ENCODE data around the gene HYAL3.

DNA sequence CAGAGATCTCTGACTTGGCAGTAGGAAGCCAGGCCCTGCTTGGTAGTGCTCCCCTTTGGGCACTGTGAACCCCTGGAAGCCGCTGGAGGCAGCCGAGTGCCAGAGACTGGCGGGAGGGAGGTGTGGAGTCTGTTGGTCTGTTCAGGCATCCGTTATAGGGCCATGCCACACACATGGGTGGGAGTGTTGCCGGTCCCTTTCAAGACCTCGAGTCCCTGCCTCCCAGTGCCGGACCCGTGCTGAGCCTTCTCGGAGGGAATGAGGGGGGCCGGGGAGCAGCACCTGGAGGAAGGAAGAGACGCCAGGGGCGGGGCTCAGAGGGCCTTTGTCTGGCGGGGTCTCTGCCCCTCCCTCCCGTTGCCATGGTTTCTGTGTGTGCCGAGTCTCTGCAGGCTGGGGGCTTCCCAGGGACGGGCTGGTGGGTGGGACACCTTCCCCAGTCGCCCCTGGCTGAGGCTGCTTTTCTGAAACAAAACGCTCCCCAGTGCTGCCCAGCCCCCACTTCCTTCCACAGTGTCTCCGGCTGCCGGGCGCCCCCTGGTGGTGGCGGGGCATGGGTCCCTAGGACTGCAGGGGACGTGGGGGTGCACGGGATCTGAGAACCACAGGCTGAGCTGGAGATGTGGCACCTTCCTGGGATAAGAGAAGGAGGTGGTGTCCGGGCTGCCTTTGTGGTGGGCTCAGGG, 53.2 kb downstream of the HYAL3 start:
- TF ChIP-seq KAT7 (CRISPR knock-in tag; IDR thresholded peaks at IDR 0.05; ENCODE audit: borderline replicate concordance) = no peak
- TF ChIP-seq TCF7 (CRISPR knock-in tag; IDR thresholded peaks at IDR 0.05; ENCODE audit: low read depth) = no peak
